ENCODE results near the gene MCTP2.
"Not testable (repeated sequence)": the region's sequence is repeated elsewhere in the genome, so short reads cannot be mapped to it uniquely, and the experiment has no call there.

Gene MCTP2

DNA sequence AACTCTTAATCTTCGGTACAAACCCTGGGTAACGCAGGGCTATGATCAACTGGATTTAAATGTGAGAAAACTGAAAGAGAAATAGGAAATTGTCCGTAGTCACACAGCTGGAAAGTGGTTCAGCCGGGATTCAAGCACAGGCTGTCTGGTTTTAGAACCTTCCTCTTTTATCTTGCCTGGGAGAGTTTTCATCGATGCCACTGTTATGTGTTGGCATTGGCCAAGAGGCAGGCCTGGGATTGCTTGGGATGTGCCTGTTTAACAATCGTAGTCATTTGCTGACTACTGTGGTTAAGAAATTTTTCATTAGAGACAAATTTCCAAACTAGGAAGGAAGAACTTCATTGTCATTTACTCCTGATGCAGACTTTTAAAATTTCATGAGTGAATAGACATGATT lies 4.3 kb downstream of the MCTP2 start:
- no peak for DNase-seq

DNA sequence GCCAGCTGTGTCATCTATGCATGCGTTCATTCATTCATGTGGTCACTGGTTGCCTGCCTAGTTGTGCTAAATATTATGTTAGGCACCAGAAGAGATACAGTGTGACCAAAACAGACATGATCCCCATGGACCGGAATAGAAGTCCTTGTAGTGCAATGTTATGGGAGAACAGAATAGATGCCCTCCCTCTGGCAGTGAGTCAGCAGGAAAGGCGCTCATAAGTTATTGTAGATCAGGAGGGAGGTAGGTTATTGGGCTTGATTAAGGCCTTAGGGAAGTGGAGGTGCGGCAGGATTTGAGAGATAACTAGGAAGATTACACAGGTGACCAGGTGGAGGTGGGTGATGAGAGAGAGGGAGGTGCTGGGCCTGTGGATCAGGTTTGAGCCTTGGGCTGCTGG lies 5.2 kb downstream of the MCTP2 start:
- DNase-seq = no peak

DNA sequence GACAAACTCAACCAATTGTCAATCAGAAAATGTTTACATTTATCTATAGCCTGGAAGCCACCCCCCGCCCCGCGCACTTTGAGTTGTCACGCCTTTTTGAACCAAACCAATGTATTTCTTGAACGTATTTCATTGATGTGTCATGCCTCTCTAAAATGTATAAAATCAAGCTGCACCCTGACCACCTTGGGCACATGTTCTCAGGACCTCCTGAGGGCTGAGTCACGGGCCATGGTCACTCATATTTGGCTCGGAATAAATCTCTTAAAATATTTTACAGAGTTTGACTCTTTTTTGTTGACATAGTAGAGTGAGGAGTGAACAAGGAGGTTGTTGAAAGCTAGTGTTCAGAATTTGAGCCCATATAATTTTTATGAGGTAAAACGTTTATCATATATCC lies 6.5 kb downstream of the MCTP2 start:
- DNase-seq = no peak

DNA sequence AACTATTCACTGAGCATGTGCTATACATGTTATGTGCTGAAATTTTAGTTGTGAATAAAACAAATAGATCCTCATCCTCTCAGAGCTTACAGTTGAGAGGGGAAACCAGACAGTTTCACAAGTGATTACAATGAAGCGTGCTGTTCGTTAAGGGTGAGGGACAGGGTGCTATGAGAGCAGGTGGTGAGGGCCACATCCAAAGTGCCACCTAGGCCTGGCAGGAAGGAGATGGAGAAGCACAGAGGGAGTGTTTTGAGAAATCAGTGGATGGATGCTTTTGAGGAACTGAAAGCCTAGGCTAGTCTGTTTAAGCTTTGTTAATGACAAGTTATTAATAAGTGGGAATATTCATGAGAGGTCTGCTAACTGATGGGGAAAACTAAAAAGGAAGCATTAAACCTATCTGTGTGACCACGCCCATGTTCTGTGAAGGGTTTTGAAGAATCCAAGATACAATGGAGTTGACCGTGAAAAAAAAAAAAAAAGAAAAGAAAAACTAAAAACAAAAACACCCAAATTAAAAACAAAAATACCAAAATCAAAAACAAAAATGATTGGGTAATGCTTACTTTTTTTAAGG lies 7.3 kb downstream of the MCTP2 start:
- no peak for DNase-seq

DNA sequence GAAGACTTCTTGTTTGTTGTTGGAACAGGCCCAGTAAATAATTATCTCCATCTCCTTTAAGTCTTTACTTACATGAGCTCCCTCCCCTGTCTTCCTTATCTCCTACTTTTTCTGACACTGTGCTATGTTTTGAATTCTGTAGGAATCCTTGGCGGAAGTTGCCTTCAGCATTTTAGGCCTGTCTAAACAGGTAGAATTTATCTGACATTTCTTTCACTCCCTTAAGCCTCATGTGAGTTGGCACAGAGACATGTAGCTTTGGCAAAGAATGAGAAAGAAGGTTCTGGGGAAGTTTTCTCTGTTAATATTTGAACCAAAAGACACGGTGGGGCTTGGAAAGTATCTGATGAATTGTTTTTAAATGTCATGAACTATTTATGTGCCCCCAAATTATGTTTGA lies 8.1 kb downstream of the MCTP2 start:
- no peak for DNase-seq

DNA sequence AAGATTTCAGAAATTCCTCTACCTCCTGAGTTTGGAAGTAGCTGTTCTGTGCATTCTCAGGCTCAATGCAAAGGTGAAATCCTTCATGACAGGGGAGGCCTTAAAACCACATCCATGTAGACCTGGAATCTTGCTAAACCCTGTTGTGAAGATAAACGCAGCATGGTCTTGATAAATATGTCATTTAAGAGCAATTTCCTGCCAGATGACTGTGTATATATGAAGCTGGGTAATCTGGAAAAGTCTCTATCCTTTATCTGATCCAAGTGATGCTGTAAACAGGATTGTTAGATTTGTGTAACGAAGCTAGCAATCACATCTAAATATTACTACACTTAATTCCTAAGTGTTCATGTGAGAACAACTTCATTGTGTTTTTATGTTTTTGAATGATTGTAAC lies 9.1 kb downstream of the MCTP2 start:
- no peak for DNase-seq

DNA sequence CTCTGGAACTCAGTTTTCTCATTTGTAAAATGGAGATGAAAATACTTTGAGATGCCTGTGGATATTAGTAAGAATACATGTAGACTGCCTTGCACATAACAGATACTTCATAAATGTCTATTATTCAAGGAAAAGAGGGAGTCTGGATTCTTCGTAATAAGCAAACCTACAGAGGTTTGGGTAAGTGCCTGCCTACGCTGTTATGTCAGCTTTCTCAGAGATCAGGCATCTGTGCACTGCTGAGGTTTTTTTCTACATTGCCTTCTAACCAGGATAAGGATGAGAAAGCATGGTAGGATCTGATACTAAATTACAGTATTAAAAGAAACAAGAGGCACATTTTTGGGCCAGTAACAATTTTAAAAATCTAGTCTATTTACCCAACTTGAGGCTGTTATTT lies 10.9 kb downstream of the MCTP2 start:
- DNase-seq = no peak

DNA sequence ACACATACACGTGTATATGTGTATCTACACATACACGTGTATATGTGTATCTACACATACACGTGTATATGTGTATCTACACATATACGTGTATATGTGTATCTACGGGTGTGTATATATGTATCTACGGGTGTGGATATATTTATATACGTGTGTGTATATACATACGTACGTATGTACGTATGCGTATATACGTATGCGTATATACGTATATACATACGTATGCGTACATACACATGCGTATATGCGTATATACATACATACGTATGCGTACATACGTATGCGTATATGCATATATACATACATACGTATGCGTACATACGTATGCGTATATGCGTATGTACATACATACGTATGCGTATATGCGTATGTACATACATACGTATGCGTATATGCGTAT lies 11.6 kb downstream of the MCTP2 start:
- DNase-seq = not testable (repeated sequence)

DNA sequence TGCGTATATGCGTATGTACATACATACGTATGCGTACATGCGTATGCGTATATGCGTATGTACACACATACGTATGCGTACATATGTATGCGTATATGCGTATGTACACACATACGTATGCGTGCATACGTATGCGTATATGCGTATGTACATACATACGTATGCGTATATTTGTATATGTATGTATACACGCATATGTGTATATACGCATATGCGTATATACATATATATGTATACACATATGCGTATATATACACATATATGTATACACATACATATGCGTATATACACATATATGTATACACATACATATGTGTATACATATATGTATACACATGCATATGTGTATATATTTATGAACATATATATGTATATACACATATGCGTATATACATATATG lies 12.1 kb downstream of the MCTP2 start:
- DNase-seq = no peak

DNA sequence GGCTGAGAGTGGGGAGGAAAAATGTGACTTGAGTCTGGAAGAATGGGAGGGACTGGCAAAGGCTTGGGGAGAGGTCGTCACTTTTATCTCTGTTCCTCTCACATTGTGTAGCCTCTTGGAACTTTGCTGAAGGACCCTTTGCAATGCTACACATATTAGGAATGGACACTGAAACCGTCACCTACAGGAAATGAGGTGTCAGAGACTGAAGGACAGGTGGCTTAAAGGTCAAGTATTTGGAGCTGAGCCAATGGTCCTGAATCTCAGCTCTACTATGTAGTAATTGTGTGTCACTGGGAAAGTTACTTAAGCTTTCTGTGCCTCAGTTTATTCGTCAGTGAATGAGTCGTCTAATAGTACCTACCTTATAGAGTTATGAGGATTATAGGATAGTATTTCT lies 14.7 kb downstream of the MCTP2 start:
- no peak for DNase-seq

DNA sequence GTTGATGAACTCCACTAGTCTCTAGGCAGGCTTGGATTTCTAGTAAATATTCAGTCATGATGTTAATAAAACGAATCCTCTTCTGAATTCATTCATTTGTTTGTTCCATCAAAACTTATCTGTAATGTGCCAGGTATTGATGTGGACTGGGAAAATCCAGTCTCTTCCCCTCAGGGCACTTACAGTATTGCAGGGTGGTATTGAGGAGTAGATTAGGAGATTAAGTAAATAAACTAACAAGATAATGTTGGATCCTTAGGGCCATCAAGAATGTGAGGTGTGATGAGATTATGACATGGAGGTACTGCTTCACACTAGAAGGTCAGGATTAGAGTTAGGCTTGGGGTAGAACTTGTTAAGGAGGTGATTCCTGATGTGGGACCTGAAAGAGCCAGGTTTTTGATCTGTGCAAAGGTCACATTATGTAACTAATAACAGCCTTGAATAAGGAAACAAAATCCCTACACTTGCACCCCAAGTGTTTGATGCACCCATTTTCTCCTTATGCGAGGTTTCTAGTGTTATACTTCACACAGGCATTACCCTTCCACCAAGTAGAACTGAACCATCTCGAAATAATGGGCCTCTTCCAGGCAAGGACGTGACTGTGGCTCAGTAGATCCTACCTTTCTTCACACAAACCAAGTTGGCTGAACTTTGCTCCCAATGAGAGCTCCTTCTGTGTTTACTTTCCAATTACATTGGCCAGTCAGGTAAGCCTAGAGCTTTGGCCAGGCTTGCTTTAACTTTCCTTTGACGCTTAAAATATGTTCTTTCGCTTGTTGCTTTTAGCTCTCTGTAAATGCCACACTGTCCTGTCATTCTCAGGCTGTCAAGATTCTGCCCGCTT lies 16.7 kb downstream of the MCTP2 start:
- DNase-seq = no peak

DNA sequence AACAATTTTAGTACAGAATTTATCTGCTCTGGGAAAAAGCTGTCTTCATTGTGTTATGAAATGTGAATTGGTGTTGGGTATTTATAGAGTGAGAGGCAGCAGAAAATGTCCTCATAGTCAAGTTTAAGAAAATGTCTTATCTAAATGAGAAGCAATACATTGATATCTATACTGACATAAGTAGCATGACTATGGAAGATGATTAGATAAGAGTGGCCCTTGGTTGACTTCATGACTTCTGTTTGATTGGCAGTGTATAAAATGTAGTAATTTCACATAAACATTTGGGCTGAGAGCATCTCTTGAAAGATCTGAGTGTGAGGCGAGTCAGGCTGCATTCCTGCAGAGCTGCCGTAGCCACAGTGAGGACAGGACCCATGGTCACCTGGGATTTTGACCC lies 19.4 kb downstream of the MCTP2 start:
- DNase-seq = no peak

DNA sequence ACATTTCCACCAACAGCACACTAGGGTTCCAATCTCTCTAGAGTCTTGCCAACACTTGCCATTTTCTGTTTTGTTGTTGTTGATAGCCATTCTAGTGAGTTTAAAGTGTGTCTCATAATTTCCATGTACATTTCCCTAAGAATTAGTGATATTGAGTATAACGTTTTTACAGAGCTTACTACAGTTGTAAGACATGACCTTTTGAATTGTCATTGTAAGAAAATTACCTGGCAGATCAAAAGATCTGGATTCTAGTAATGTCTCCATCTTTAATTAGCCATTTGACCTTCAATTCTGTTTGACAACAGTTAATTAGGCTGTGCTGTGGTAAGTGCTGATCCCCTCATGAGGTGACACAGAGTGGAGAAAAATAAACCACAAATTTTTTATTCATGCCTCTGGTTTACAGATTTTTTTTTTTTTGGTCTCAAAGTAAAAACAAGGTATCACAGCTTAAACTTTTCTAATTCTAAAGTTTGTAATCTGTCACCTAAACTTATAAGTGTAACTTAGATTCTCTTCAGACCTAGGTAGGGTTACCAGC lies 20.9 kb downstream of the MCTP2 start:
- no peak for DNase-seq

DNA sequence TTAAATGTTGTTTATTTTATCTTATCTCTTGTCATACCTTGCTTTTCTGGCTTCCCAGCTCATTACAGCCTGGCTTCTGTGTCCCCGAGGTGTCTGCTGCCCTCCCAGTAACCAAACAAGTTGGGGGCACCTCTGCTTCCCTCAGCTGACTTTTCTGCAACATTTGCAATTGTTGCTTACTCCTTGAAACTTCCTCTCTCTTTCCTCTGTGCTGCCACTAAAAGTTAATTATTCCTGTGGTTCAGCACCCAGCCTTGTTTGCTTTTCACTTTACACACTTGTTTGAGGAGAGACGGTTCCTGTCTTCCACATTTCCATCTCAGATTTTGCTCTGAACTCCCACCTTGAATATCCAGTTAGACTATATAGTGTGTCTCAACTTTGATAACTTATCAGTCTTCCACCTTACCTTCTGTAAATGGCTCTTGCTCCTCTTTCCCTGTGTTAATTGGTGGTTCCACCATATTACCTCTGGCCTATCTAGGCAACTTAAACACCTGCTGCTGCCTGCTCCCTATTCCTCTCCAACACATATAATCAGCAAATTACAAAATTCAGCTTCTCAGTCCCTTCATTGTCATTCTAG lies 21.6 kb downstream of the MCTP2 start:
- no peak for DNase-seq

DNA sequence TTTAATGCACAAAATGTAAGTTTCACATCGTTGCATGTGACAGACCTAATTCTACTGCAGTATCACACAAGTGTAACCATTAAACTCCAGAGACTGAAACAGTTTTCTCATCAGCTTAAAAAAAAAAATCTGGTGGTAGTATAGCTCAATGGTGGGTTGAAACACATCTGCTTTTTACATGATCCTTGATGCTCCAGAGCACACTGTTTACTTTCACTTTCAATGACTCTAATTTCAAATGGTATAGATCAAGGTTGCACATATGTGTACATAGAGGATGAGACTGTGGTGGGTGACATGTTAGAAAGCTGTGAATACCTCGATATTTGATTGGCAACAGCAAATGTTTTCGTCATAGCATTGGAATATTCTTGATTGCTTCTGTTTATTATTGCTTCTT lies 22.4 kb downstream of the MCTP2 start:
- no peak for DNase-seq

DNA sequence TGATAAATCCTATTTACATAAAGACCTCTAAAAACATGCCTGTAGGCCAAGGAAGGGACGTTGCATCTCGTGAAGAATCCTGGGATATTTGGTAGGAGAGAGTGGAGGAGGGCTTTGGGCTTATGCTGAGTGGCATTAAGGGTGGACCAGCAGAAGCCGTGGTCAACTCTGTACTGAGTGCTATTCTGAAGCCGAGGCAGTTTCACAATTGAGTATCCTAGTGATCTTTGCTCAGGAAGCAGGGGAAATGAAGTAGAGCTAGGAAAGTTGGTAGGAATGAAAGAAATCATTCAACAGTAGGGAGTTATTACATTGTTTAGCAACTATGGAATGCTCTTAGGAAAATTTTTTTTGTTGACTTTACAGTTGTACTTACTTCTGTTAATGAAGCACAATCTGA lies 24.2 kb downstream of the MCTP2 start:
- no peak for DNase-seq

DNA sequence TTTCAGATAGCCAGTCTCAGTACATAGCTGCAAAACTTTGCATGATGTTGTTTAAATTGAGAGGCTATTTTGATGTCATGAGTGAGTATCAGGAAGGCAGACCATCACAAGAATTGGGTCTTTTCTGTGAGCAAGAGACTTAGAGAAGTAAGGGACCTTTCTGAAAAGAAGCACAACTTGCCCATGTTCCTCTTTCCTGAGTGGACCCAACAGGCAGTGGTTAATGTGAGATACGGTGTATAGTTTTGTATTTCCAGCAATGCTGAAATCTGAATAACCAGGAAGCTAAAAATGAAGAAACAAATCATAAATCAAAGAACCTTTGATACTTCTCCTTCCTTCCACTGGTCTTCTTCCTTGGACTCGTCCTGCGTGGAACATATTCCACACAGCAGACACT lies 25.1 kb downstream of the MCTP2 start:
- no peak for DNase-seq

DNA sequence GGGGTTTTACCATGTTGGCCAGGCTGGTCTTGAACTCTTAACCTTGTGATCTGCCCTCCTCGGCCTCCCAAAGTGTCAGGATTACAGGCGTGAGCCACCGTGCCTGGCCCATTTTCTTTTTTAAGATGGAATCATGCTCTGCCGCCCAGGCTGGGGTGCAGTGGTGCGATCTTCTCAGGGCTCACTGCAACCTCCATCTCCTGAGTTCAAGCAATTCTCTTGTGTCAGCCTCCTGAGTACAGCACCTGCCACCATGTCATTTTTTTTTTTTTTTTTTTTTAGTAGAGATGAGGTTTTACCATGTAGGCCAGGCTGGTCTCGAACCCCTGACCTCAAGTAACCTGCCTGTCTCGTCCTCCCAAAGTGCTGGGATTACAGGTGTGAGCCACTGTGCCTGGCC lies 26.4 kb downstream of the MCTP2 start:
- DNase-seq = not testable (repeated sequence)

DNA sequence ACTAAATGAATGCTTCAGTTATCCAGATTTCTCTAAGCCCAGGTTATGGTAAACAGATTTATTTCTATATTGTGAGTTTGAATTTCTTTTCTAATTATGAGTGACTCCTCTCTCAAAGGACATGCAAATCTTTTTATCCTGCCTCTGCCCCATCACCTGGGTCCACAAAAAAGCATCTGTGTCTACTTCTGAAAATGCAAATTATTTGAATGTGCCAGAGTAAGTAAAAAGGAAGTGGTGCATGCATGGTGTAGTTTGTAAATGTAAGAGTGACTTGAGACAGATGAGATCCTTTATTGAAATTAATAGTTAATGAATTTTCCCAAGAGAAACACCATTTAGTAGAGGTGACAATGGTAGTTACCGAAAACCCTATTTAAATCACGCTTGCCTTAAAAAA lies 26.9 kb downstream of the MCTP2 start:
- no peak for DNase-seq

DNA sequence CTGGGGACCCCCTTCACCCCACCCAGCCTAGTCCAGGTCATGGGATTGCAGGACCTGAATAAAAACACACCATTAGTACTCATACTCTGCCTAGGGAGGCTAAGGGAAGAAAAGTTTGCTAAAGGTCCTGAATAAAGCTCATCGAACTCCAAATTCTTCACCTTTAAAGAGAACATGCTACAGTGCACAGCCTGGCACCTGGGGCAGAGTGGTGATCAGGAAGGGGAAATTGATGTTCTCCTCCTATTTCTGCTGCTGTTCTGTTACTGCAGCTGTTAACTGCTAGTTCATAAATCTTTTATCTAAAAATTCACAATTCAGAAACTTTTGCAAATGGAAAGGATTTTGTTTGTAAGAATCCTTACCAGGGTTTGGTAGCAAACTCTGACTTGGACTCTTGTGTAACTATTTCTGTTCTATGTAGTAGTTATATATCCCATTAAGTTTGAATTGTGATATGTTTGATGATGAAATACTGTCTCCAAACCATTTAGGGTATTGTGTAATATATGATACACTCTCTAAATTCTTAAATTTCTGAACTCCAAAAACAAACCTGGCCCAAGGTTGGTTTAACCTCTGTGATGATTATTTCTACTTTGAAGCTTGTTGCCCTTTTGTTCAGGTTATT lies 27.9 kb downstream of the MCTP2 start:
- no peak for DNase-seq

DNA sequence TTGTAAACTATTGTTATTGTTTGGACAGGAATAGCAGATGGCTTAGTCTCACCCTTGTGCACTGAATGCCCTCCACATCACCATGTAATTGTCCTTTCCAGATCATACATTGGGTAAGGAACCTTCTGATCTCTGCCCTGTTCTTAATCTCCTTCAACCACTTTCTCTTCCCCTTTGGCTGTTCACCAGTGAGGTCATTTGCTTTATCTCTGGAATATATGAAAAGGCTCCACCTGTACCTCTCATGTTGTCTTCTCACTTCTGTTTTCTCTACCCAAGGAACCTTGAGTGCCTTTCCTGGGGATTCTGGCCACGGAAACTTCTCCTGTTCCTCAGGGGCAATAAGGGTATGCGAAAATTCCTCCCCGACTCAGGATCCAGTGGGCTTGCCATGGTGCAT lies 28.5 kb downstream of the MCTP2 start:
- DNase-seq = no peak

DNA sequence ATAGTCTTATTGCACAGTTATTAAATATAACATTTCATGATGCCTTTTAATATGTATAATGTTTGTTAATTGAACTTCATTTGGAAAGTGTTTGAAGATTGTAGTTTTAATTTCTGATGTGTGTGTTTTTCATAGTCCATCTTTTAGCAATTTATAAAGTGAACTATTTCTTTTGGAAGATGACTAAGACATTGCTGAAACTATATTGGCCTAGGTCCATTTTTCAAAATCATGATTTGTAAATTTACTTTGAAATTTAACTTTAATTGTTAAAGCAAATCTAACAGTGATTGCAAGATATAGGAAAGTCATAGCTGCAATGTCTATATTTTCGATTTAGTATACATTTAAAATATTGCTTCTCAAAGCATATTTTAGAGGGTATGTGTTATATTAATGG lies 30.8 kb downstream of the MCTP2 start:
- DNase-seq = no peak

DNA sequence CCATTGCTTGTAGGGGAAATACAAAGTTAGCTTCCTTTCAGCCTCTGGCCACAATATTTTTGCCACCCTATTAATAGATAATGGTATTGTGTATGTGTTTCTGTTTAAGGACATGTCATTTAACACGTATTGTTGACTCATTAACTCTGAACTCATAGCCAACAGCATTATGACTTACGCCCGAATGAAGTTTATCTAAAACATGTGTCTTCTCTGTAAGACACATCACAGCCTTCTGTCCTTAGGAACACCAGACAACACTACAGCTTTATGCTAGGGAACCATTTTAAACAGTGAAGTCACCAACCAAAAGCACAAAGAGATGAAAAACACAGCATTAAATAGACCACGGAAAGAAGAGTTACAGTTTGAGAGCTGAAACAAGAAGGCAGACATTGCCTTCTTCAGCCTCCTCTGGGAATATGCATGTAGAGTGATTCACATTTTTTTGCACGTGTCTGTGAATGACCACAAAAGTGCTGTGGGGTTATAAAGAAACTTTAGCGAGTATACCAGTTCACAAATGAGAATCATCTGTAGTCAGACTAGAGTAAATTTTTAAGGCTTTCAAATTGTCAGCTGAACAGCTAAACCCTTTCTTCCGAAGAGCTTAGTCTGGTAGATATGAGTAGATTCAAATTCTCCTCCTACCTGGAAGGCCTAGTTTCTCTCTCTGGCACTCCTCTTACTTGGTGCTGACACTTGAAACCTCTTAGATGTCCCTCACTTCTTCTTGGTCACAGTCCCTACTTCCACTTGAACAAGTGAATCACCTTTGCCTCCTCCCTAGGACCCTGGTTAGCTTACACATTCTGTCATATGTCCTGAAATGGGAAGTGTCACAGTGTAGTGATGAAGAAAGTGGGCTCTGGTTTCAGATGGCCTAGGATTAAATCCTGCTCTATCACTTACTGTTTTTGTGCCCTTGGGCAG lies 32.2 kb downstream of the MCTP2 start:
- DNase-seq = no peak

Data from NCI-H1092 (cell line).